Nephron progenitor cell (in vitro differentiated cells): ENCODE measurements around the gene CDH4.
A peak's percentile ranks its signal among the peaks of the same experiment; 100 is the strongest.

ENCODE experiments used
- DNase-seq: peaks from one replicate; pipeline ENCODE4 v3.0.0; 2021
- H3K27ac Mint-ChIP-seq: 2 replicates; pipeline ENCODE4 v1.8.0; 2021; ENCODE audit warnings: mild to moderate bottlenecking, moderate library complexity, mixed read lengths
- H3K27me3 Mint-ChIP-seq: 2 replicates; pipeline ENCODE4 v1.8.0; 2021; ENCODE audit warnings: mild to moderate bottlenecking, low read depth, mixed read lengths; ENCODE audit not compliant: poor library complexity
- H3K36me3 Mint-ChIP-seq: 2 replicates; pipeline ENCODE4 v1.8.0; 2021; ENCODE audit warnings: low read depth, mixed read lengths
- H3K4me1 Mint-ChIP-seq: 2 replicates; pipeline ENCODE4 v1.8.0; 2021; ENCODE audit warnings: mixed read lengths
- H3K4me3 Mint-ChIP-seq: 2 replicates; pipeline ENCODE4 v1.8.0; 2021; ENCODE audit warnings: mild to moderate bottlenecking, moderate library complexity, mixed read lengths
- H3K9me3 Mint-ChIP-seq: 2 replicates; pipeline ENCODE4 v1.8.0; 2021; ENCODE audit warnings: mild to moderate bottlenecking, moderate library complexity, mixed read lengths
- TF ChIP-seq, protein P1 (sequence below): fragments of 200-600 bp; sonication (generic); IDR thresholded peaks from 2 replicates; pipeline ENCODE4 v1.5.0; 2021; ENCODE audit warnings: antibody characterized with exemption

CDH4 gene

DNA sequence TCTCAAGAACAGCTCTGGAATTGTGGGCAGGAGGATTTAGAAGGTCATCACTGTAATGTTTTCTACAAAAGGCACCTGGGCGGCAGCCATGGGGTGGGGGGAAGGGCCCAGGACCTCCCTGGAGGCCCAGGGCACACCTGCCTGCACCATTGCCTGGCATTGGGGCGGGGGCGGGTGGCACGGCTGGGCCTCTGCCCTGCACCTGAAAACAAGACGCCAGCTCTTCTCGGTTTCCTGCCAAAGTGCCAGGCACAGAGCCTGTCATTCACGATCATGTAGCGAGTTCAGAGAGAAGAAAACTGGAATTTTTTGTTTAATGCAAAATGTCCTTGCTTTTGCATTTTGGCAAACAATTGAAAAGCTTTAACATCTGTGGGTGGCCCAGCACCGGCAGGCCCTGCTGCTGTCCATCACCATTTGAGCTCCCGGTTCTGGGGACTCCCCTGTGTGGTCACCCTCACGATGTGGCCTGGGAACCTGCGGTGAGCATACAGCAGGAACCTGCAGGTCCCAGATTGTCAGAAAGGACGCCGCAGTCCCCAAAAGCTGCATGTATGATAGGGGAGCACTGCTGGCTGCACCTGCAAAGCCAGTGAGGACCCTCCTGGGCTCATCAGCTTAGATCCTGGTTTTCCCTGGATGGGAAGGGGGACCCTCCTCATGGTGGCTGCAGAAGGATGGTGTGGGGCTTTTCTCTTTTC lies 262.9 kb downstream of the CDH4 start:
- Mint-ChIP-seq H3K27me3 (peaks cover 8% of the 10 kb centered on the region), H3K36me3 (no peaks in the 10 kb centered on the region), H3K9me3 (no peaks in the 10 kb centered on the region), H3K4me1 (peaks cover 28% of the 10 kb centered on the region), H3K27ac (no peak overlapping the region), H3K4me3 (no peak overlapping the region)
- TF ChIP-seq, protein P1, sequence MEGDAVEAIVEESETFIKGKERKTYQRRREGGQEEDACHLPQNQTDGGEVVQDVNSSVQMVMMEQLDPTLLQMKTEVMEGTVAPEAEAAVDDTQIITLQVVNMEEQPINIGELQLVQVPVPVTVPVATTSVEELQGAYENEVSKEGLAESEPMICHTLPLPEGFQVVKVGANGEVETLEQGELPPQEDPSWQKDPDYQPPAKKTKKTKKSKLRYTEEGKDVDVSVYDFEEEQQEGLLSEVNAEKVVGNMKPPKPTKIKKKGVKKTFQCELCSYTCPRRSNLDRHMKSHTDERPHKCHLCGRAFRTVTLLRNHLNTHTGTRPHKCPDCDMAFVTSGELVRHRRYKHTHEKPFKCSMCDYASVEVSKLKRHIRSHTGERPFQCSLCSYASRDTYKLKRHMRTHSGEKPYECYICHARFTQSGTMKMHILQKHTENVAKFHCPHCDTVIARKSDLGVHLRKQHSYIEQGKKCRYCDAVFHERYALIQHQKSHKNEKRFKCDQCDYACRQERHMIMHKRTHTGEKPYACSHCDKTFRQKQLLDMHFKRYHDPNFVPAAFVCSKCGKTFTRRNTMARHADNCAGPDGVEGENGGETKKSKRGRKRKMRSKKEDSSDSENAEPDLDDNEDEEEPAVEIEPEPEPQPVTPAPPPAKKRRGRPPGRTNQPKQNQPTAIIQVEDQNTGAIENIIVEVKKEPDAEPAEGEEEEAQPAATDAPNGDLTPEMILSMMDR: no peak
- no peak for DNase-seq

DNA sequence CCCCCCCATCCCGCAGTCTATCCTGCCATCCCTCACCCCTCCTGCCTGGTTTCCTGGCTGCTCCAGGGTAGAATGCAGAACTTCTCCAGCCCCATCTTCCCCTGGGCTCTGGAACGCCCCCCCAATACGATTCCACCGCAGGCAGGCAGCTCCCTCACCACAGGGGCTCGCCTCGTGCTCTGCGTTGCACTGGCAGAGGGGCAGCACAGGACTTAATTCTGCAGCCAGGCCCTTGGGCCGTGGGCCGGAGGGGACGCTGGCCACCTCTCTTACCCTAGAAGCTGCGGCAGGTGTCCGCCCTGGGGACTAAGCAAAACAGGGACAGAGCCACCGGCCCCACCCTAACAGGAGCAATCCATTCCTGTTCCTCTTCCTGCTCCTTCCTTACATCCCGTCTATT lies 263.9 kb downstream of the CDH4 start:
- no peaks in the 10 kb centered on the region for H3K9me3 Mint-ChIP-seq

DNA sequence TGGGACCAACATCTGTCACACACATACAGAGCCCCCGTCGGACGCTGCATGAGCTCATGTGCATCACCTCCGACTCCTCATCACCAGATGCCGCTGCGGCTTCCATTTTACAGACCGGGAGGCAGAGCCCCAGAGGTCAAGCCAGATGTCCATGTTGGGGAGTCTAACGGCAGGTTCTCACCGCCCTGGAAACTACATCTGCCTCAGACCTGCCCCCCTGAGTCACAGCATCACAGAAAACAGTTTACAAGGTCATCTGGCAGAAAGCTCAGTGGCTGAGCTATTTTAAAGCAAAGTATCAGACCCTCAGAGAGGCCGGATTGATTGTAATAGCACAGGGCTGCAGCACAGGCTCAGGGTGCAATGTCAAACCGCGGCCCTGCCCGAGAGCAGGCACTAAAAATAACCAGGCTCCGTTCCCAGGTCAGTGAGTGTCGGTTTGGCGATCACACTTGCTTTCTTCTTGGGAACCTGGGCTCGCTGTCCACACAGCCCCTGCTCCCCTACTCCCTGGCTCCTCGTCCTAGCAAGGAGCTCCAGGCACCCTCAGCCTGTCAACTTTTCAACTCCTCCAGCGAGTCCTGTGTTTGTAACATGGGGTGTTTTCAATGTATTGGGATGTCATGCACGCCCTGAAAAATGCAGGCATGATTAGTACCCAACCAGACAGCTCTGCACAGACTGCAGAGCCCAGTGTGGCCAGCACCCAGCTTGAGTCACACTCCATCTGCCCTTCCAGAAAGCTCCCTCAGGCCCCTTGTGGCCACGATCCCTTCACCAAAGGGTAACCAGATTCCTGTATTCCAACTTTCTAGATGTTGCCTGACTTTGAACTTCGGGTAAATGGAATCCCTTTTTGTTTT lies 264.5 kb downstream of the CDH4 start:
- no peak overlapping the region for H3K27ac Mint-ChIP-seq
- DNase-seq: no peak
- peaks cover 10% of the 10 kb centered on the region for H3K27me3 Mint-ChIP-seq
- TF ChIP-seq, protein P1: no peak
- no peak overlapping the region for H3K4me3 Mint-ChIP-seq
- H3K4me1 Mint-ChIP-seq: peaks cover 32% of the 10 kb centered on the region
- no peaks in the 10 kb centered on the region for H3K36me3 Mint-ChIP-seq
- no peaks in the 10 kb centered on the region for H3K9me3 Mint-ChIP-seq

More for the DNA sequence above, 263.9 kb downstream of the CDH4 start:
- TF ChIP-seq, protein P1: no peak
- H3K27ac Mint-ChIP-seq: no peak overlapping the region
- DNase-seq: no peak
- peaks cover 6% of the 10 kb centered on the region for H3K27me3 Mint-ChIP-seq
- H3K4me3 Mint-ChIP-seq: no peak overlapping the region
- H3K36me3 Mint-ChIP-seq: no peaks in the 10 kb centered on the region
- peaks cover 29% of the 10 kb centered on the region for H3K4me1 Mint-ChIP-seq

DNA sequence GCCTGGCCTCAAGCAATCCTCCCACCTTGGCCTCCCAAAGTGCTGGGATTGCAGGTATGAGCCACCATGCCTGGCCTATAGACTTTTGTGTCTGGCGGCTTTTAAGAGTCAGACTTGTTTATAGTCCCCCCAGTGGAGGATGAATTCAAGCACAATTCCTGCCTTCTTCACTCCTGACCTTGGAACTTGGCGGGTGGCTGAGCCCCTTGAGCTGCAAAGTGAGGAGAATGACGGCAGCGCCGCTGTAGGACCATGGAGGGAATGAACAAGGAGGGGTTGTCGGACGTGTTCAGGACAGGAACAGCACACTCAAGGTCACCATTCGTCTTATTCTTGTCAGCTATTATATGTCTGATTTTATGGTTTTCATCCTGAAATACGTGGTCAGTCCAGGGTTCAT lies 265.4 kb downstream of the CDH4 start:
- H3K4me3 Mint-ChIP-seq: no peak overlapping the region
- no peaks in the 10 kb centered on the region for H3K9me3 Mint-ChIP-seq
- TF ChIP-seq, protein P1: no peak
- H3K4me1 Mint-ChIP-seq: peaks cover 32% of the 10 kb centered on the region
- H3K36me3 Mint-ChIP-seq: no peaks in the 10 kb centered on the region
- no peak overlapping the region for H3K27ac Mint-ChIP-seq
- no peak for DNase-seq
- peaks cover 13% of the 10 kb centered on the region for H3K27me3 Mint-ChIP-seq

DNA sequence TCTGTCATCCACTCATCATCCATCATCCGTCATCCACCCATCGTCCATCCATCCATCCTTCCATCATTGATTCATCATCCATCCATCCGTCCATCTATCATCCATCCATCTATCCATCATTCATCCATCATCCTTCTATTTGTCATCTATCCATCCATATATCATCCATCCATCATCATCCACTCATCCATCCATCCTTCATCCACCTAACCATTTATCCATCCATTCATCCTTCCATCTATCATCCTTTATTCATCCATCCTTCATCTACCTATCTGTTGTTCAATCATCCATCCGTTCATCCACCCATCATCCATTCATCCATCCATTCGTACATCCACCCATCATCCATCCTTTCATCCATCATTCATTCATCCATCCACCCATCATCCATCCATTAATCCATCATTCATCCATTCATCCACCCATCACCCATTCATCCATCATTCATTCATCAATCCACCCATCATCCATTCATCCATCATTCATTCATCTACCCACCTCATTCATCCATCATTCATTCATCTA lies 266.4 kb downstream of the CDH4 start:
- Mint-ChIP-seq H3K27me3 (peaks cover 13% of the 10 kb centered on the region), H3K27ac (peak overlapping the region; percentile 2), H3K9me3 (no peaks in the 10 kb centered on the region), H3K4me1 (peaks cover 31% of the 10 kb centered on the region), H3K4me3 (no peak overlapping the region), H3K36me3 (no peaks in the 10 kb centered on the region)
- no peak for DNase-seq
- TF ChIP-seq, protein P1: no peak
